NCI-H146 treated with DMSO at 0.1 percent for 48 hours (cell line): Measurements from ENCODE around the gene CFC1B.
"Not testable (repeated sequence)": the region's sequence is repeated elsewhere in the genome, so short reads cannot be mapped to it uniquely, and the experiment has no call there.

ENCODE experiments used
- DNase-seq: peaks from one replicate; lab custom pipeline; 2025; ENCODE audit not compliant: unreplicated experiment; lab: John Stamatoyannopoulos, UW

CFC1B gene

DNA sequence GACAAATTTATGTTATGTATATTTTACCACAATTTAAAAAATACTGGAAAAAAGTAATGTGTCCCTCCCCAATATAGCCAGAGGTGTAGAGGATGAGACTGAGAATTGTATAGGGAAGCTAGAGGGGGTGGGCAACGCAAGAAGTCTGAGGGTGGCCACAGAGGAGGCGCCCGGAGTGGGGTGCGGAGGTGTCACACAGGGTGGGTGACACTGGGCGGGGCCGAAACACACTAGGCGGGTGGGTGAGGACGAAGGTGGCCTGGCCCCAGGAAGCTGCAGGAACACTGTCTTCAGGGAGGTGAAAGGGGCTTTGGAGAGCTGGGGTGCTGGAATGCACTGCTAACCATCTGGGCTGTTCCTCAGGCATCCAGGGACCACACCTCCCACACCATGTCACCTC lies 35.4 kb downstream of the CFC1B start:
- DNase-seq: not testable (repeated sequence)

DNA sequence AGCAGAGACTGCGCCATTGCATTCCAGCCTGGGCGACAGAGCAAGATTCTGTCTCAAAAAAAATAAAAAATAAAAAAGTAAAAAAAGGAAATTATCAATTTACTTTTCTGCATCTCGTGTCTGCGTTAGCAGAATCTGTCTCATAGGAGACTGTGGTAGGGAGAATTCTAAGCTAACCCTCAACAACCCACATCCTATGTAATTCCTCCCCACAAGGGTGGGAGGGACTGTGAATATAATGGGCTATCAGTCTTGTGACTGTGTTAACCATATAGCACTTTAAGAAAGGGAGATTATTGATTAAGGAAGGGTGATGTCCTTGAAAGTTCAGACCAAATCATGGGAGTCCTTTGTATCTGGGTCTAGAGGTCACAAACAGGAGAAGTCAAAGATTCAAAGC lies 45.1 kb downstream of the CFC1B start:
- DNase-seq: not testable (repeated sequence)

DNA sequence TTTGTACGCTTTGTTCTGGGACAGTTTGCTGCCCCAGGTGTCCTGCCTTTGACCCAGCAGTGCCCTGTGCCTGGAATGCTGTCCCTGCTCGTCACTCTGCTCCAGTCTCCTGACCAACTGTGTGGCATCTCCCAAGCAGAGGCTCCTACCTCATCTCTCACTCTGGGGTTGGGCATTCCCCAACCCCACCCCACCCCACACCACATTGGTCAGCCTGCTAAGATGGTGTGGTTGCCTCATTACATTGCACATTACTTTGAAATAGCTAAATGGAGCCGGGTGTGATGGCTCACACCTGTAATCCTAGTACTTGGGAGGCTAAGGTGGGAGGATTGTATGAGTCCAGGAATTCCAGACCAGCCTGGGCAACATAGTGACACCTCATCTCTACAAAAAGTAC lies 50.9 kb downstream of the CFC1B start:
- not testable (repeated sequence) for DNase-seq

DNA sequence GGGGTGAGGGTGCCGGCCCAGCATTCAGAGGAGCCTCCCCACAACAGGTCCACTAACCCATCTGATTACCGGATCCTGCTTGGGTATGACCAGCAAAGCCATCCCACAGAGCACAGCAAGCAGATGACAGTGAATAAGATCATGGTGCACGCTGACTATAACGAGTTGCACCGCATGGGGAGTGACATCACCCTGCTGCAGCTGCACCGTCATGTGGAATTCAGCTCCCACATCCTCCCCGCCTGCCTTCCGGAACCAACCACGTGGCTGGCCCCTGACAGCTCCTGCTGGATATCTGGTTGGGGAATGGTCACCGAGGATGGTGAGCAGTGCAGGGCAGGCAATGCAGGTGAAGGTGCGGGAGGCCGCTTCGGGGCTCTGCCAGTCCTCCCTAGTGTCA lies 53.2 kb downstream of the CFC1B start:
- DNase-seq: not testable (repeated sequence)

DNA sequence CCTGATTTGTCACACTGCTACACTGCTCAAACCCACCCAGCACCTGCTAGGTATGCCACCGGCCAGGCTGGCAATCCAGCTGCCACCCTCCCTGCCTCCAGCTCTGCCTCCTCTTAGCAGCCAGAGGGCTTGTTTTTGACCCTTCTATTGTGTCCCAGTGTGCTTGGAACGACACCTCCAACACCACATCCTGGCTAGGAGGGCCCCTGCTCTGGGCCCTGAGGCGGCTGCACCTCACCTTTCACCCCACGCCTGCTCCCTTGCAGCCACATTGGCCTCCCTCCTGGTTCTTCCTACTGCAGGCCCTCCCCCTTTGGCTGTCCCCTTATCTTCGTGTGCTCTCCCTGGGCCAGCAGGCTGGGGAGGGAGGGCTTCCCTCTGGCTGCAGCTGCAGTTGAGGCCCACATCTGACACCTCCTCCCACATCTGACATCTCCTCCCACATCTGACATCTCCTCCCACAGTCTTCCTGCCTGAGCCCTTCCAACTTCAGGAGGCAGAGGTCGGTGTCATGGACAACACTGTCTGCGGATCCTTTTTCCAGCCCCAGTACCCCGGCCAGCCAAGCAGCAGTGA lies 55.3 kb downstream of the CFC1B start:
- not testable (repeated sequence) for DNase-seq

DNA sequence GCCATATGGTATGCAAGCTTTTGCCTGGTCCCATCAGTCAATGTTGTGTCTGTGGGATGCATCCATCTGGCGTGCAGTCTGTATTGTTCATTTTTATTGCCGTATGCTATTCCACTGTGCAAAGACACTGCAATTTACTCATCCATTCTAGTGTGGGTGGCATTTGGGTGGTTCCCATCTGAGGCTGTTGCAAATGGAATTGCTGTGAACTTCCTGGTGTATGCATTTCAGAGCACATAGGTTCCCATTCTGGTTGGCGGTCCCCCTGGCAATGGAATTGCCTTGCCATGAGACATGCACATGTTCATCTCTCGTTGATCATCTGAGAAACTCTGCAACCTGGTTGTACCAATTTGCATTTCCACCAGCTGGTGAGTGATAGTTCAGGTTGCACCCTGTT lies 56.5 kb downstream of the CFC1B start:
- not testable (repeated sequence) for DNase-seq
